ENCODE data around the gene ABCC1.

ABCC1 gene

DNA sequence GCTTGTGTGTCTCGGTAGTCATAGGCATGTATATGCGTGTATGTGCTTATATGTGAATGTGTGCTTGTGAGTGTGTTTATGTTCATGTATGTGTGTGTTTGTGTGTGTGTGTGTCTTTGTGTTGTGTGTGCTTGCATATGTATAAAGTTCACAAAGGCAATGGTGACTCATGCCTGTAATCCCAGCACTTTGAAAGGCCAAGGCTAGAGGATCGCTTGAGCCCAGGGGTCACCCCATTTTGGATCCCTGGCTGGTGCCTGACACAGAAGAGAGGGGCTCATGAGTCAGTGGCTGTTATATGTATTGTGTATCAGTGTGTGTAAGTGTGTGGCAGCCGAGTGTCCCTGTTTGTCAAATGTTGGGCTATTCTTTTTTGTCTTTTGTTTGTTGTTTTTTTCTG, 69.3 kb downstream of the ABCC1 start:
- no peak for DNase-seq (ENCODE audit: low read depth in 2 of 3, low spot score in 2 of 3)

DNA sequence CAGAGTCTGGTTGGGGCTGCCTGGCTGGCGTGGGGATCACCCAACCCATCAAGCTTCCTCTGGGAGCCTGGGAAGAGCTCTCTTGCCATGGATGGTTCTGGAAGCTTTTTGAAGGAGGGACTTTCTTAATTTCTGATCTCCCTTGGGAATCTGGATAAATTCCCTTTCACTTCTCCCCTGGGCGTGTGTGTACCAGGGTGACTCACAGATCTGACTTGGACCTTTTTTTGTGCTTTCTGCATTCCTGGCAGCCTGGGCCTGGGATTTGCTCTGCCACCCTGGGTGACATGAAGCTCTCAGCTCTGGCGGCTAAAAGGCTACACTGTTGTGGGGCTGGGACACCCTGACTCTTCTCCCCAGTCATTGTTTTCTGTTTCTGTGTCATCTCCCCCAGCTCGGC, 70.1 kb downstream of the ABCC1 start:
- DNase-seq (ENCODE audit: low read depth in 2 of 3, low spot score in 2 of 3): no peak

DNA sequence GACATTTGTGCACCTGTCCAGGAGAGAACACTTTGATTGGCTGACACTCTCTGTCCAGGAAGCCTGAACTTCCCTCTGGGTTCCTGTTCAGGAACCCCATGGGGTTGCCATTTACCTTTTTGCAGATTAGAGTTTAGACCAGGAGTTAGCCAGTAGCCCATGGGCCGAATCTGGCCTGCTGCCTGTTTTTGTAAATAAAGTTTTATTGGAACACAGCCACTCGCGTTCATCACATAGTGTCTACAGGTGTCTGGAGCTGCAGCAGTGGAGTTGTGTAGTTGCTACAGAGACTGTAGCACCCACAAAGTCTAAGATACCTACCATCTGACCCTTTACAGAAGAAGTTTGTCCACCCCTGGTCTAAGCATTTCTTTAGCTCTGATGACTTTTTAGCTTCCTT, 70.9 kb downstream of the ABCC1 start:
- DNase-seq (ENCODE audit: low read depth in 2 of 3, low spot score in 2 of 3): no peak

DNA sequence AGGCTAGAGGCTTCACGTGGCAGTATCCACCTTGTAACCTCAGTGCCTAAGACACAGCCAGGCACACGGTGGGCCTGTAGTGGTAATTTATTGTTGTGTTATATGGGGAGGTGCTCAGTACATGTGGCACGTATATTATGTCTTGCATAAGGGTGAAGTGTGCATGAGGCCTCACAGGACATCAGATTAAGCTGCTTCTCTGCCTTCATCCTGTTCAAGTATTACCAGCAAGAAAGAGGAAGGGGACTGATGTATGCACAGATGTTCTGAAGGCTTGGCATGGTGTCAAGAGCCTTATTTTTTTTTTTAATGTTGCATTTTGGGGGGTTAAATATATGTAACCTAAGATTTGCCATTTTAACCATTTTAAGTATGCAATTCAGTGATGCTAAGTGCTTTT, 71.6 kb downstream of the ABCC1 start:
- no peak for DNase-seq (ENCODE audit: low read depth in 2 of 3, low spot score in 2 of 3)

DNA sequence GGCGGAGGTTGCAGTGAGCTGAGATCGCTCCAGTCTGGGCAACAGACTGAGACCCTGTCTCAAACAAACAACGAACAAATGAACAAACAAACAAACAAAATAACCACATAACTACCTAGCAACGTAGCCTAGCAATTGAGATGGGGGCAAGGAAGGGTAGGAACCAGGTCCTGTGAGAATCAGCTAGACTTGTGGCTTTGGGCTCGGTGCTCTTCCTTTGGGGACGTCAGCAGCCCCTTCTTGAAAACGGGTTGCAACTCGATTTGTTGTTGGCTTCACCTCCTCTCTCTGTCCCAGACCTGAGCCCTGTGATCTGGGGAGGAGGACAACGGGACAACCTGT, 72.2 kb downstream of the ABCC1 start:
- DNase-seq (ENCODE audit: low read depth in 2 of 3, low spot score in 2 of 3): no peak

DNA sequence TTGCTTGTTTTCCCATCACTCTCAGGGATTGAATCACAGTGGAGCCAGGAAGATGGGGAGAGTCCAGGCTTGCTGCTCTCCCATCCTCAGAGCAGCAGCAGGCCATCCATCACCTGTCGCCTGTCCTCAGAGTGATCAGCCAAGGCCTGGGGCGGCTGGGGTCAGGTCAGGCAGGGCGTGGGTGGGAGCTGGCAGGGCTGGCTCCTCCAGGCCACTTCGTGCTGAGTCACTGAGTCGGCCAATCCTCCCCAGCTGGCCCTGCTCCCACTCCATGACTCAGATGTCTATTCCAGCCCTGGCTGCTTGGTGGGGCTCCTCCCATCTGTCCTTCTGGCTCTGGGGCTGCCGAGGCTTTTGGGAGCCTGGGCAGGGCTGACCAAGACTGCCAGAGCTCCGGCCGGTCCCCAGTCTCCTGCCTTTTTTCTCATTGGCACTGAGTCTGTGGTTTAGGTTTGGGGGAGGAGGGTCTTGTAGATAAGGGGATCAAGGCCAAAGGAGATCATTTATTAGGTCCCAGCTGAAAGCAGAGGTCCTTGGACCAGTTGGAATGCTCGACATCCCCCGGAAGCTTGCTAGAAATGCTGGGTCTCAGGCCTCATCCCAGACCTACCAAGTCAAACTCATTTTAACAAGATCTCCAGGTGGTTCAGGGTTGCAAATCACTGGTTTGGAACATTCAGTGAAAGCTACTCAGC, 72.7 kb downstream of the ABCC1 start:
- DNase-seq (ENCODE audit: low read depth in 2 of 3, low spot score in 2 of 3): no peak

DNA sequence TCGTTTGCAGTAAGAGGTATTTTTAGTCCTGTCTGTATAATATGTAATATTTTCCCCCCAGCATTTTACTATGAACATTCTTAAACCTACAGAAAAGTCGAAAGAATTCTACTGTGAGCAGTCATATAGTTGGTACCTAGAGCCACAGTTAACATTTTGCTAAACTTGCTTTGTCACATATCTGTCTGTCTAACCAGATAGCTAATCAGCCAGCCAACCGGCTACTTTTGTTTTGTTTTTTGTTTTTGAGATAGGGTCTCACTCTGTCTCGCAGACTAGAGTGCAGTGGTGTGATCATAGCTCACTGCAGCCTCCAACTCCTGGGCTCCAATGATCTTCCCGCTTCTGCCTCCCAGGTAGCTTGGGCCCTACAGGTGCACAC, 73.3 kb downstream of the ABCC1 start:
- DNase-seq (ENCODE audit: low read depth in 2 of 3, low spot score in 2 of 3): no peak

DNA sequence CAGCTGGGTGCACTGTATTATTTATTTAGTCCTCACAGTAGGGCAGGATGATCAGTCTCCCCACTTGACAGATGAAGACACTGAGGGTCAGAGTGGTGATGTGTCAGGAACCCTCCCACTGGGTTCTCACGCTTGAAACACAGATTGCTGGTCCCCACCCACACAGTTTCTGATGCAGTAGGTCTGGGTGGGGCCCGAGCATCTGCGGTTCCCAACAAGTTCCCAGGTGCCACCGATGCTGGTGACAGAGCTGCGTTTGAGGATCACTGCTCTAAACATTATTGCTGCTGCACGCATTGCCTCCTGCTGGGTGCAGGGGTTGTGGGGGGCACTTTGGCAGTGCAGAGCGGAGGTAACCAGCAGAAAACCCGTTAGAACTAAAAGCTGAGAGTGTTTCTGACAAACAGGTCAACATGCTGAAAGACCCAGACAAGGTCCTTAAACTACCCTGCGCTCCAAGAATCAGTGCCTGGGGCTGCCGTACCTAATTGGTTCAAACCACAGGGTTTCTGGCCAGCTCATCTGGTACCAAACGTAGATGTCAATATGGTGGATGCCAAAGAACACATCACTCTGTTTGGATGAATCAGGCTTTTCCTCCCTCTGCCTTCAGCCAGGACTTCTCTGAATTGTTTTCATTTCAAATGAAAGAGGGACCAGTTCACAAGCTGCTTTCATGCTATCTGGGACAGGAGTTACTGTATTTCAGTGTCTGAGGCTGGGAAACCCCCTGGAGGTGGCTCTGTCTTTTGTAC, 76.0 kb downstream of the ABCC1 start:
- peak; percentile 16 to 28 (median 18) for DNase-seq (ENCODE audit: low read depth in 2 of 3, low spot score in 2 of 3)

DNA sequence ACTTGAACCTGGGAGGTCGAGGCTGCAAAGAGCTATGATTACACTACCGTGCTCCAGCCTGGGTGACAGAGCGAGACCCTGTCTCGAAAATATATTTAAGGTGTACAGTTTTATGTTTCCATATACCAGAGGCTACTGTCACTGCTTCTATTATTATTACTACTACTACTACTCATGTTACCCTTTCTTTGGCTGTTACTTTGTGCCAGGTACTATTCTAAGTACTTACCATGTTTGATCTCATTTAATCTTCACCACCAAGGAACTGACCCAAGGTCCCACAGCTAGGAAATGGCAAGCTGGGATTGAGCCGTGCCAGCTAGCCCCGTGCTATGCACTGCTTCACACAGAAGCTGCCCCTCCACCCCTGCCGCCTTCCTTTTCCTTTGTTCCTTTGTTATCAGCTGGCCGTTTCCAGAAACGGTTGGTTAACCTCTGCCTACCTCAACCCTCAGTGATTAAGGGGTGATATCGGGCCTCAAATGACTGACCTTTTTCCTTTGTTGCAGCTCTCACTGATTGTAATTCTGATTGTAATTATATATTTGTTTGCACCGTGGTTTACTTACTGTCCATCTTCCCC, 78.4 kb downstream of the ABCC1 start:
- DNase-seq (ENCODE audit: low read depth in 2 of 3, low spot score in 2 of 3): no peak

DNA sequence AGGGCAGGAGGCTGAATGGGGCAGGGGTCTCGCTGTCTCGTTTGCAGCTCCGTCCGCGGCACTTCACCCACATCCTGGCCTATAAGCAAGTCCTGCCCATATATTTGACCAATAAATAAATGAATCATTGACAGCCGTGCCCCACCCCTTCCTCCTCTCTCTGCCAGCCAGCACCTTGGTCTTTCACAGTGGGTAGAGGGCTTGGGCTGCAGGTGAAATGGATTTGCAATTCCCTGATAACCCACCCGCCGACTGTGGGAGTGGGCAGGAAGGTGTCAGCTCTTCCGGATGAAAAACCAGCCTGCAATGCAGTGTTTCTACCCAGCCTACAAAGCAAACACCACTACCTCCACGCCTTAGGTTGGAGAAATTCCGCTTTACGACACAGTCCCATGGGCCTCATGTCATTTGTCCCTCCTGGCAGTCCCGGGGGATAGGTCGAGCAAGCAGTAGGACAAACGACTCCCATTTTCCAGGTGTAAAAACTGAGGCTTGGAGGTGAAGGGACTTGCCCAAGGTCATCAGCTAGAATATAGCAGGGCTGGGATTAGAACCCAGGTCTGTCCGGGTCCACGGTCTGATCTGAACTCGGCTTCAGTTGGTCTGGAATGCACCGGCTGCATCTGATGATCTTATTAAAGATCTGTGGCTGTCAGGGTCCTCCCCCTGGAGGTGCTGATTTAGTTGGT, 79.0 kb downstream of the ABCC1 start:
- no peak for DNase-seq (ENCODE audit: low read depth in 2 of 3, low spot score in 2 of 3)

DNA sequence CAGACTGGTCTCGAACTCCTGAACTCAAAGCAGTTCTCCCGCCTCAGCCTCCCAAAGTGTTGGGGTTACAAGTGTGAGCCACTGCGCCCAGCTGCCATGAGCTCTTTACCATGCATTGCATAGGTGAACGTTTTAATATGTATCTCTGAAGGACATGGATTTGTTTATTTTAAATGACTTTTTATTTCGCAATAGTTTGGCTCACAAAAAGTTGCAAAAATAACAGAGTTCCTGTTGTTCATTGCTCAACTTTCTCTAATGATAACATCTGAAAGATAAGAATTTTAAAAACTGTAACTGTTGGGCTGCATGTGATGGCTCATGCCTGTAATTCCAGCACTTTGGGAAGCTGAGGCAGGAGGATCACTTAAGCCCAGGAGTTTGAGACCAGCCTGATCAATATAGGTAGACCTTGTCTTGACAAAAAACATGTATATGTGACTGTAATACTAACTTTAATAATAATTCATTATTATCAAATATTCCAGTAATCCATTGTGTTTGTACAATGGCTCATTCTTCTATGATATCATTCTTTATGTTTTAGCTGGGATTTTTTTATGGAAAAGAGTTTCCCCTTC, 80.1 kb downstream of the ABCC1 start:
- DNase-seq (ENCODE audit: low read depth in 2 of 3, low spot score in 2 of 3): no peak

DNA sequence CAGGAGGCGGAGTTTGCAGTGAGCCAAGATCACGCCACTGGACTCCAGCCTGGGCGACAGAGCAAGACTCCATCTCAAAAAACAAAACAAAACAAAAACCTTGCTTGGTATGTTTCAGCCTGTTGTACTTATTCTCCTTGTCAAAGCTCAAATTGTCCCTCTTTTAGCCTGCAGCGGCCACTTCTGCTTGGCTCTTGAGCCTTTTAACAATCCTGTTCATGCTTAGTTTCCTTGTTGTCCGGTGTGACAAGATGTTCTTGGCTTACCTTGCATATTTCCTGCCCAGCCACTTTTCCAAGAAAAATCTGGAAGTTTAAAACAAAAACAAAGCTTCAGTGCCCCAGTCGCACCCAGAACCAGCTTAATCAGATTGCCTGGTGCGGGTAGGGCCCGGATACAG, 81.0 kb downstream of the ABCC1 start:
- DNase-seq (ENCODE audit: low read depth in 2 of 3, low spot score in 2 of 3): no peak

DNA sequence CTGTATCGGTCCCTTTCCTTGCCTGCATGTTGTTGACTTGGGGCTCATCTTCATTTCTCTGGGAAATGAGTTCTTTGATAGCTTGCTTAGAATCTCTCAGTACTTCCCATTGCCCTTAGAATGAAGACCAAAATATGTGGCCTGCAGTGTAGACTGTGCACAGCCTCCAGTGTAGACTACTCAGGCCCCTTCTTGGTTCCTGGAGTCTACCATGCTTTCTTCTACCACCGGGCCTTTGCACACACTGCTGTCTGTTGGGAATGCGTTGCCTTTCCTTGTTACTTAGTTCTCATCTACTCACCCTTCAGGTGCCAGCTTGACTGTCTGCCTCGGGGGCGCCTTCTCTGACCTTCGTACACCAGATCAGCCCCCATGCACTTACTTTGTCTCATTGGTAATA, 82.0 kb downstream of the ABCC1 start:
- DNase-seq (ENCODE audit: low read depth in 2 of 3, low spot score in 2 of 3): no peak

DNA sequence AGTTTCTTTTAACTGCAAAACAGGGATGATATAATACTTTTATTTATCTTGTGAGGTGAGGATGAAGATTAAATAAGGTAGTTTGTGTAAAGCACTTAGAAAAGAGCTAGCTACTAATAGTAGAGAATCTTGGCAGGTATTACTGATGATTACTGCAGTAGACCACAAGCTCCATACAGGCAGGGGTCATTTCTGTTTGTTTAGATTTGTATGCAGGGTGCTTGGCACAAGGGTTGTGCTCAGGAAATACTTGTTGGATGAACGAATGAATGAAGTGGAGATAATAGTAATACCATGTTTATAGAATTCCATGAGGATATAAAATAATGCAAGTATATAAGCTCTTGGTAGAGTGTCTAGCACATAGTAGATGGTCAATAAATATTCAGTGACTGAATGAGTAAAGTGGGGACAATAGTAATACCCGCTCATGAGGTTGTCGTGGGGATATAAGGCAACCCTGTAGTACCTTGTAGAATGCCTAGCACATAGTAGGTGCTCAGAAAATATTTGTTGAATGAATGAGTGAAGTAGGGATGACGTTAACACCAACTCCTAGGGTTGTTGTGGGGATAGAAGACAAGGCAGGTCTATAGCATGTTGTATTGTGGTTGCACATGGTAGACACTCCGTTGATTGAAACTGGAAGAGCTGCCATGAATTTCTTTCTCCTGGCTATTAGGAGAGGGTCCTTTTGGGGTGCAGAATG, 83.0 kb downstream of the ABCC1 start:
- DNase-seq (ENCODE audit: low read depth in 2 of 3, low spot score in 2 of 3): no peak

DNA sequence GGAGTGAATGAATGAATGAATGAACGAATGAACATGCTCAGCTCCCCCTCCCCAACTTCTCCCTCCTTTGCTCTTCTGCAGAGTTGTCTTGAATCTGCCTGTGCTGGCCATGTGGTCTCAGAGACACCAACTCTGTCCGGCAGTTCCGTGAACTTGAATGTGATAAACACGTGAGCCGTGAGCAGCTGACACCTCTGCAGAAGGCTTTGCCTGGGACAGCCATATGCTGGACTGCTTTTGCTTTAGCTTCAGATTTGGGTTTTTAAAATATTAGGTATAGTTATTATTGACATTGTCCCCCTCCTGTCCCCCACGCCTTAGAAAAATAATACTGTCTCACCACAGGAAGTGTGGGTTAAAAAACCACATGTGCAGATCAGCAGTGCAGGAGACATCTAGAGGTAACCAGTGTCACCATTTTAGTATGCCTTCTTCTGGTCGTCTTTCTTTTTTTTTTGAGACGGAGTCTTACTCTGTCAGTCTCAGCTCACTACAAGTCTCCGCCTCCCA, 83.8 kb downstream of the ABCC1 start:
- no peak for DNase-seq (ENCODE audit: low read depth in 2 of 3, low spot score in 2 of 3)

DNA sequence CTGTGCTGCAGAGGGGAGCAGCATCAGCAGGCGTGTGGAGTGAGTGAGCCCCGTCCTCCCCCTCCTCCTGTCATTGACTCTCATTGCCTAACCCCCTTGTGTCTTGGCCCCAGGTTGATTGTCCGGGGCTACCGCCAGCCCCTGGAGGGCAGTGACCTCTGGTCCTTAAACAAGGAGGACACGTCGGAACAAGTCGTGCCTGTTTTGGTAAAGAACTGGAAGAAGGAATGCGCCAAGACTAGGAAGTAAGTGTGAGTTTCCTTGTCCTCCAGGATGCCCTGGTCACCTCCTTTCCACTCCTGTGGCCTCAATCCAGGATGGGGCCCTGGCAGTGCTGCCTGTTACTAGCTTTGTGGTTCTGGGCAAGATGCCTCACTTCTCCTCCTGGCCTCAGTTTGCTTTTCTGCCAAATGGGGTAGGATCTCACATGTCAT, 87.0 kb downstream of the ABCC1 start:
- DNase-seq (ENCODE audit: low read depth in 2 of 3, low spot score in 2 of 3): no peak

DNA sequence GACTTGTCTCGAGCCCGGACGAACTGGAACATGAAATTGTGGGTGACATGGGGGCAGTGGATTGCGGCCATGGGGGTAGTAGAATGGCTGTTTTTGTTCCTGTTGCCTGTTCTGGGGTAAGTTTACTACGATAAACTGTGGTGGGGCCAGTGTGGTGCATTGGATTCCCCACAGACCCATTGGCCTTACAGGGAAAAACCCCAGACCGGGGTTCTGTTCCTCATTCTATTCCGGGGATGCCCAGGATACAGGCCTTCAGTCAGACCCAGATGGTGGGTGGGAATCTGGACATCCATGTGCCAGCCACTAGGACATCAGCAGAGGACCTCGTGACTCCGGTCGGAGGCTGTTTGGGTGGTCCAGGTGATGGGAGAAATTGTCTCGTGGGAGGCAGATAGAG, 88.1 kb downstream of the ABCC1 start:
- no peak for DNase-seq (ENCODE audit: low read depth in 2 of 3, low spot score in 2 of 3)

DNA sequence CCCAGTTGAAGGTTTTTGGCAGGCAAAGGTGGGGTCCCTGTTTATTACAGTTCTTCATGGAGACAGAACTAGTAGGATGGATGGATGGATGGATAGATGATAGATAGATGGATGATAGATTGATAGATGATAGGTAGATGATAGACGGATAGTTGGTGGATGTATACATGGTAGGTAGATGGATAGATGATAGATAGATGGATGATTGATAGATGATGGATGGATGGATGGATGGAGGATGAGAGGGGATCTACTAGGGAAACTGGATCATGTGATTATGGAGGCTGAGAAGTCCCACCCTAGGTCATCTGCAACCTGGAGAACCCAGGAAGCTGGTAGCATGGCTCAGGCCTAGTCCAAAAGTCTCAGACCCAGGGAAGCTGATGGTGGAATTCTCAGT, 88.6 kb downstream of the ABCC1 start:
- DNase-seq (ENCODE audit: low read depth in 2 of 3, low spot score in 2 of 3): no peak

DNA sequence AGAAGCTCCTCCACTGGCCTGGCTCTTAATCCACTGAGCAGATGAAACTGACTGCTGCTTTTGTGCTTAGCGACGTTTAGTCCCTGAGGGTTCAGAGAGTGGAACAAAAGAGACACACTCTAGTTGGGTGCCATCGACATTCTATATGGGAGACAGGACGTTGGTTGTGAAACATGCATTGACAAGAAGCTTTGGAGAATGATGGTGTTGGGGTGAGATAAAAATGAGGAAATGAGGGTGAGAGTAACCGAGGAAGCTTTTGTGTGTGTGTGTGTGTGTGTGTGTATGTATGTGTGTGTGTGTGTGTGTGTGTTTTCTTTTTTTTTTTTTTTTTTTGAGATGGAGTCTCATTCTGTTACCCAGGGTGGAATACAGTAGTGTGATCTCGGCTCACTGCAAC, 89.5 kb downstream of the ABCC1 start:
- DNase-seq (ENCODE audit: low read depth in 2 of 3, low spot score in 2 of 3): no peak

DNA sequence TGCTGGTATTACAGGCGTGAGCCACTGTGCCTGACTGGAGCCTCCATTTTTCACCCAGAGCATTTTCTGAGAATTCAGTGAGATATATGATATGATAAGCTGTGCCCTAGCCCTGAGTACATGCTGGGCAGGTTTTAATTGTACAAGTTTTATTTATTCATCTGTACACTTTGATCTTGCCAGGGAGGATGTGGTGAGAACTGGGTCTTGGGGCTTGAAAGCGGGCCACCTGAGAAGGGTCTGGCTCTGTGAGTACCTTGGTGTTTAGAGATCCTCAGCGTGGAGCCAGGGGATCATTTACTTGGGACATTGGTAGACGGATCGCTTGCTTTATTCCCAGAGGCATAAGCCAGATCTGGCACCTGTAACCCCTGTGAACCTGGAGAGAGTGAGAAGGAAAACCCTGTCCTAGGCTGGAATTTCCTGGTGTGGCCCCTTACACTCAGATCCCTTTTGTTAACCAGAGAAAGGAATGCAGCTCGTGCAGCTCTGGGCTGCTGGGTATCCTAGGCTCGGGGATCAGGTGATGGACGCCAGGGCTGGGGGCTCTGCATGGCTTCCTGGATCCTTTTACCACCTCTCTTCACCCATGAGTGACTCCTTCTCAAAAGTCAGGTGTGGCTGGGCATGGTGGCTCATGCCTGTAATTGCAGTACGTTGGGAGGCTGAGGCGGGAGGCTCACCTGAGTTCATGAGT, 91.9 kb downstream of the ABCC1 start:
- no peak for DNase-seq (ENCODE audit: low read depth in 2 of 3, low spot score in 2 of 3)
